Sigmoid colon (tissue), 7 donors: ENCODE data around the gene ERCC3. TPM values are rescaled to one million over a fixed set of nuclear protein-coding genes. Genes with fewer than 3 reads are reported as not detected.
A peak's percentile ranks its signal among the peaks of the same experiment; 100 is the strongest.

ENCODE experiments used
- DNase-seq: peaks from one replicate; pipeline ENCODE4 v3.0.0-alpha.2; 2019
- H3K27ac ChIP-seq, 4 donors: fragments of 200-600 bp; sonication (generic); one replicate each; pipeline ENCODE4 v1.5.1; 2016 to 2019; ENCODE audit warnings: mild to moderate bottlenecking in 1 of 4
- H3K27me3 ChIP-seq, 3 donors: fragments of 200-600 bp; sonication (generic); one replicate each; pipeline ENCODE4 v1.5.1; 2019; ENCODE audit warnings: mild to moderate bottlenecking in 1 of 3
- H3K36me3 ChIP-seq, 4 donors: fragments of 200-600 bp; sonication (generic); one replicate each; pipeline ENCODE4 v1.5.1; 2016 to 2019
- H3K4me1 ChIP-seq, 4 donors: fragments of 200-600 bp; sonication (generic); one replicate each; pipeline ENCODE4 v1.5.1; 2017 to 2019
- H3K4me3 ChIP-seq, 4 donors: fragments of 200-600 bp; sonication (generic); one replicate each; pipeline ENCODE4 v1.5.1; 2017 to 2019; ENCODE audit warnings: mild to moderate bottlenecking in 2 of 4, moderate library complexity in 1 of 4
- H3K9me3 ChIP-seq, 4 donors: fragments of 200-600 bp in 3 of 4; sonication (generic) in 3 of 4; one replicate each; pipeline versions ENCODE4 v1.5.1 to v1.6.1; 2013 to 2019
- CTCF ChIP-seq, 4 experiments: fragments of 450-650 bp in 3 of 4; fragments of 200-600 bp in 1 of 4; IDR thresholded peaks; one replicate each; pipeline ENCODE4 v1.5.1; 2016 to 2019; ENCODE audit warnings: antibody characterized with exemption in 4 of 4, mild to moderate bottlenecking in 3 of 4, moderate library complexity in 2 of 4
- EP300 ChIP-seq, 4 donors: sonication (generic); formaldehyde crosslinking; IDR thresholded peaks; one replicate each; pipeline ENCODE4 v1.6.1; 2017; ENCODE audit warnings: antibody characterized with exemption in 4 of 4
- POLR2A ChIP-seq, 2 donors: fragments of 450-650 bp; IDR thresholded peaks; one replicate each; pipeline ENCODE4 v1.6.1; 2016; ENCODE audit warnings: antibody characterized with exemption in 2 of 2, mild to moderate bottlenecking in 2 of 2, moderate library complexity in 2 of 2
- POLR2AphosphoS5 ChIP-seq, 4 donors: sonication (generic); formaldehyde crosslinking; IDR thresholded peaks; one replicate each; pipeline ENCODE4 v1.6.1; 2017; ENCODE audit warnings: antibody characterized with exemption in 4 of 4
- WGBS, 2 donors: extraction: QIAGEN DNeasy Blood & Tissue Kit; methylation state at CpG; one replicate each; pipeline ENCODE4 v1.1.7; 2013; 5-methylcytosine and 5-hydroxymethylcytosine counted together
- intact Hi-C: fragments of 100-400 bp; cut with DNase I; formaldehyde crosslinking; loops from one replicate; pipeline ENCODE4 v1.15.1; 2023
- polyA plus RNA-seq, 3 donors: library from polyadenylated mRNA; stranded (reverse); fragments of 200-250 nt; gene quantifications; one replicate each; pipeline ENCODE4 v1.2.3, GENCODE V29; 2013
- total RNA-seq, 4 donors: library from RNA; depleted of rRNA; stranded (reverse); fragments of >200 nt; gene quantifications; one replicate each; pipeline ENCODE4 v1.1.0, GENCODE V29; 2016
- donor health status: healthy with polysubstance abuse.
- donor health status: Bipolar disorder and iron deficiency.
- donor health status: healthy.

The ERCC3 gene
- total and polyA plus RNA-seq, 7 donors = 15.6 to 44.8 (median 31.7) TPM

GRCh38 chr2:127309468-127309867 is 15.5 kb upstream of the ERCC3 start:
- 92 to 97% methylated on average over 4 of the region's 4 CpGs for WGBS, 2 donors
- intact Hi-C loops = no loop called here
- no peak for DNase-seq
- no peak overlapping the region for H3K4me3 ChIP-seq
- H3K4me1 ChIP-seq = no peaks in the 10 kb centered on the region
- peaks cover 7 to 89% (median 34%) of the 10 kb centered on the region in 4 donors for H3K36me3 ChIP-seq
- TF ChIP-seq CTCF (IDR thresholded peaks at IDR 0.05) = no peak
- TF ChIP-seq POLR2A (IDR thresholded peaks at IDR 0.05) = no peak
- TF ChIP-seq EP300 (IDR thresholded peaks at IDR 0.05) = no peak
- TF ChIP-seq POLR2AphosphoS5 (IDR thresholded peaks at IDR 0.05) = no peak
- no peak overlapping the region for H3K27ac ChIP-seq
- no peaks in the 10 kb centered on the region for H3K27me3 ChIP-seq
- H3K9me3 ChIP-seq = no peaks in the 10 kb centered on the region

- no peaks in the 10 kb centered on the region for H3K27me3 ChIP-seq
- intact Hi-C loops = no loop called here
- no peaks in the 10 kb centered on the region for H3K9me3 ChIP-seq
- 93% methylated on average over 7 of the region's 7 CpGs for WGBS, 2 donors
- DNase-seq = no peak
- no peak overlapping the region for H3K4me3 ChIP-seq
- H3K27ac ChIP-seq = no peak overlapping the region
- TF ChIP-seq EP300 (IDR thresholded peaks at IDR 0.05) (no peak), CTCF (IDR thresholded peaks at IDR 0.05) (no peak), POLR2AphosphoS5 (IDR thresholded peaks at IDR 0.05) (no peak), POLR2A (IDR thresholded peaks at IDR 0.05) (no peak)
- H3K36me3 ChIP-seq = peaks cover 0 to 81% (median 28%) of the 10 kb centered on the region in 4 donors
- H3K4me1 ChIP-seq = no peaks in the 10 kb centered on the region
Measured at GRCh38 chr2:127308586-127309138, 14.7 kb upstream of the ERCC3 start.

GRCh38 chr2:127305990-127306585 is 12.1 kb upstream of the ERCC3 start:
- no peak overlapping the region for H3K27ac ChIP-seq
- H3K4me3 ChIP-seq = no peak overlapping the region
- intact Hi-C loops = no loop called here
- WGBS, 2 donors = 46 to 72% methylated on average over 4 of the region's 4 CpGs
- no peak for DNase-seq
- TF ChIP-seq POLR2A (IDR thresholded peaks at IDR 0.05) (no peak), EP300 (IDR thresholded peaks at IDR 0.05) (no peak), CTCF (IDR thresholded peaks at IDR 0.05) (no peak), POLR2AphosphoS5 (IDR thresholded peaks at IDR 0.05) (no peak)
- no peaks in the 10 kb centered on the region for H3K9me3 ChIP-seq
- no peaks in the 10 kb centered on the region for H3K4me1 ChIP-seq
- peaks cover 0 to 55% (median 17%) of the 10 kb centered on the region in 4 donors for H3K36me3 ChIP-seq
- H3K27me3 ChIP-seq = no peaks in the 10 kb centered on the region

- no peaks in the 10 kb centered on the region for H3K27me3 ChIP-seq
- no peak for TF ChIP-seq CTCF (IDR thresholded peaks at IDR 0.05)
- WGBS, 2 donors = 91 to 93% methylated on average over 1 of the region's 1 CpG
- intact Hi-C loops = no loop called here
- no peaks in the 10 kb centered on the region for H3K4me1 ChIP-seq
- no peak for DNase-seq
- no peak overlapping the region for H3K4me3 ChIP-seq
- peaks cover 0 to 21% (median 7%) of the 10 kb centered on the region in 4 donors for H3K36me3 ChIP-seq
- H3K9me3 ChIP-seq = no peaks in the 10 kb centered on the region
- no peak overlapping the region for H3K27ac ChIP-seq
Measured at GRCh38 chr2:127302168-127302567, 8.2 kb upstream of the ERCC3 start.

GRCh38 chr2:127293386-127293747 is 577 bp downstream of the ERCC3 start:
- Histone ChIP-seq H3K9me3 (no peaks in the 10 kb centered on the region), H3K4me1 (peaks cover 0 to 19% (median 13%) of the 10 kb centered on the region in 4 donors), H3K4me3 (peak overlapping the region; percentile 72 to 97 (median 90)), H3K27ac (peak overlapping the region; percentile 74 to 86 (median 82)), H3K27me3 (no peaks in the 10 kb centered on the region), H3K36me3 (peaks cover 12 to 44% (median 41%) of the 10 kb centered on the region in 4 donors)
- no peak for DNase-seq
- intact Hi-C loops = loop anchor here (10.0 kb wide), 1 partner anchor 191 kb away; no protein-coding TSS in a partner anchor
- WGBS, 2 donors = 19 to 20% methylated on average over 13 of the region's 13 CpGs
- TF ChIP-seq POLR2A (IDR thresholded peaks at IDR 0.05) (no peak), CTCF (IDR thresholded peaks at IDR 0.05) (no peak), EP300 (IDR thresholded peaks at IDR 0.05) (no peak)
